ENCODE measurements around the gene SUPT6H. TPM values are rescaled to one million over a fixed set of nuclear protein-coding genes. Genes with fewer than 3 reads are reported as not detected.

SUPT6H gene
- total RNA-seq, 1 experiment from 2014 or later, result 25.1 TPM

DNA sequence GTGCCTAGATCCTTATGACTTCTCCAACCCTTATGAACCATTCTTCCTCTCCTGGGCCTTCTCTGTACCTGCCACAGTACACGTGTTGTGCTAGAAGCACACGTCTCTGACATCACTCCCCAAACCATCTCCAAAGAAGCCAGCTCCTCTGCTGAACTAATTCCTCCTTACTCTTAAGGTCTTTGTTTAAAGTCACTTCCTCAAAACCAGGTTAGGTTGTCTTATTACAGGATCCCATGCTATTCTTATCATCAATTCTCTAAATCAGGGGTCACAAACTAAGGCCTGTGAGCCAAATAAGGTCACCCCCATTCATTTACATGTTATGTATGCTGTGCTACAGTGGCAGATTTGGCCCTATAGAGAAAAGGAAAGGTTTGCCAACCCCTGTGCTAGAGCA is 4.0 kb downstream of the SUPT6H start:
- Histone ChIP-seq H3K27me3 (ENCODE audit: control insufficient read depth, insufficient read depth, low read length) (no peaks in the 10 kb centered on the region), H3K36me3 (replicated peaks; ENCODE audit: control insufficient read depth, insufficient read depth, low read length) (peaks cover 3% of the 10 kb centered on the region), H3K4me3 (ENCODE audit: insufficient read depth, low read depth, low read length) (no peak overlapping the region)
- no peak for DNase-seq

DNA sequence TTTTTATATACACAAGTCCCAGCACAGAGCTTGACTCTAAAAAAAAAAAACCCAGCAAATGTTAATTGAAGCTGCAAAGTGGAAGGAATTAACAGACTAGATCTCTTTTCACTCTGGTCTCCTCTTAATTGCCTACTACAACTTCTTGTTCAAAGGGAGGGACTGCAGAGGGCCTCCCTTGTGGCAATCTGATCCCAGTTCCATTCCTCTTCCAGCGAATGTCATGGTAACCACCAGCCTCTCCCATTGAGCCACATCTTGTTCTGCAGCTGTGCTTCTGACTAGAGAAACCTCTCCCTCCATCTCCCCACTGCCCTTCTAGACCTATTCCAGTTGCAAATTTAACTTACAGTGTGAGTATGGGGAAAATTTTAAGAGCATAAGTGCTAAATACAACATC is 5.9 kb downstream of the SUPT6H start:
- H3K36me3 ChIP-seq (replicated peaks; ENCODE audit: control insufficient read depth, insufficient read depth, low read length), result peaks cover 16% of the 10 kb centered on the region
- no peaks in the 10 kb centered on the region for H3K27me3 ChIP-seq (ENCODE audit: control insufficient read depth, insufficient read depth, low read length)
- DNase-seq, result no peak
- H3K4me3 ChIP-seq (ENCODE audit: insufficient read depth, low read depth, low read length), result no peak overlapping the region

DNA sequence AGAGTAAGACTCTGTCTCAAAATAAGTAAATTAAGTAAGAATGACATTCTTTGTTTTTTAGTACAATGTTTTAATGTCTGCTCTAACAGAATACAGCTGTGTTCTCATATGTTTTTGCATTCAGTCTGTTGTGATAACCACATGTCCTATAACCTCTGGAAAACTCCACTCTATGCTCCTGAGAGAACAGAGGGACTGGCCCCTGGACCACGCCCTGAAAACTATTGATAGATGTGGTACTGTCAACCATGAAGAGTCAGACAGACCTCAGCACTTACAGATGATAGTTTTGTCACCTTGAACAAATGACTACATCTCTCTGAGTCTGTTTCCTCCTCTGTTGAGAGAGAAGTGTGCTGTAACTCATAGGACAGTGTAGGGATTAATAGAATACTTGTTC is 7.9 kb downstream of the SUPT6H start:
- DNase-seq, result no peak
- H3K36me3 ChIP-seq (replicated peaks; ENCODE audit: control insufficient read depth, insufficient read depth, low read length), result peaks cover 30% of the 10 kb centered on the region

DNA sequence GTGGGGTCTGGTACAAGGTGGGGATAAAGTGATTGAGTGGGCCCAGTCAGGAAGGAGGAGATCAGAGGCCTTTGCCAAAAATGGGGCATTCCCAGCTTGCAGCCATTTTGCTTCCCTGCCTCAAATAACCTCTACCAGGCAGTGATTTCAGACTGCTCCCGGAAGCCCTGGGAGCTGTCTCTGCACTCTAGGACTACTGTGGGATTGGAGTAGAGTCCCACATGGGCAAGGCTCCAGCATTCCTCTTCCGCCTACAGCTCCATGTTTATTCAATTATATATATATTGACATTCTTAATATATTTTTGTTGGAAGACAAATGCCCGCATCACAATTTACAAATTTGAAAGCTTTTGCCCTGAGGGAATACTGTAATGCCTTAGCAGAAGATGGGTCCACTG is 13.5 kb downstream of the SUPT6H start:
- Histone ChIP-seq H3K4me3 (ENCODE audit: insufficient read depth, low read depth, low read length) (no peak overlapping the region), H3K36me3 (replicated peaks; ENCODE audit: control insufficient read depth, insufficient read depth, low read length) (peaks cover 54% of the 10 kb centered on the region), H3K27me3 (ENCODE audit: control insufficient read depth, insufficient read depth, low read length) (no peaks in the 10 kb centered on the region)
- DNase-seq, result no peak

More for the DNA sequence above, 7.9 kb downstream of the SUPT6H start:
- no peaks in the 10 kb centered on the region for H3K27me3 ChIP-seq (ENCODE audit: control insufficient read depth, insufficient read depth, low read length)
- no peak overlapping the region for H3K4me3 ChIP-seq (ENCODE audit: insufficient read depth, low read depth, low read length)

DNA sequence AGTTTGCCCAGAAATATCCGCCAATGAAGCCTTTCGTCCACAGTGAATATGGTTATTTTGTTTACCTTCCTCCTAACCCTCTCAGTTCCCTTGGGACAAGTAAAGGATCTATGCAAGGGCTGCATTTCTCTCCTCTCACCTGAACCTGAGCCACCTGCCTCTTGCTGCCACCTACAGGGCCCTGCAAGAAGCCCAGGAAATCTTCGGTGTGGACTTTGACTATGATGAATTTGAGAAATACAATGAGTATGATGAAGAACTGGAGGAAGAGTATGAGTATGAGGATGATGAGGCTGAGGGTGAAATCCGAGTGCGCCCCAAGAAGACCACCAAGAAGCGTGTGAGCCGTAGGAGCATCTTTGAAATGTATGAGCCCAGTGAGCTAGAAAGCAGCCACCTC is 14.0 kb downstream of the SUPT6H start:
- H3K27me3 ChIP-seq (ENCODE audit: control insufficient read depth, insufficient read depth, low read length), result no peaks in the 10 kb centered on the region
- no peak overlapping the region for H3K4me3 ChIP-seq (ENCODE audit: insufficient read depth, low read depth, low read length)
- H3K36me3 ChIP-seq (replicated peaks; ENCODE audit: control insufficient read depth, insufficient read depth, low read length), result peaks cover 55% of the 10 kb centered on the region
- peak; percentile 55 for DNase-seq

DNA sequence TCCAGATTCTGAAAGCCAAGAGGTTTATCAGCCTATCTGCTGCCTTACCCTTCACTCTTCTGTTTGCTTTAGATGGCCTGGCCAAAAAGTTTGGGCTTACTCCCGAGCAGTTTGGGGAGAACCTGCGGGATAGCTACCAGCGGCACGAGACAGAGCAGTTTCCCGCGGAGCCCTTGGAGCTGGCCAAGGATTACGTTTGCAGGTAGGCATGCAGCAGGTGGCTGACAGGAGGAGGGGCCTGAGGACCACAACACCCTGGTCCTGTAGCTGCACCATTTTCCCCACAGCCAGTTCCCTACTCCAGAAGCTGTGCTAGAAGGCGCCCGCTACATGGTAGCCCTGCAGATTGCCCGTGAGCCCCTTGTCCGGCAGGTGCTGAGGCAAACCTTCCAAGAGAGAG is 20.6 kb downstream of the SUPT6H start:
- no peak for DNase-seq
- H3K27me3 ChIP-seq (ENCODE audit: control insufficient read depth, insufficient read depth, low read length), result no peaks in the 10 kb centered on the region
- peaks cover 68% of the 10 kb centered on the region for H3K36me3 ChIP-seq (replicated peaks; ENCODE audit: control insufficient read depth, insufficient read depth, low read length)
- H3K4me3 ChIP-seq (ENCODE audit: insufficient read depth, low read depth, low read length), result no peak overlapping the region

DNA sequence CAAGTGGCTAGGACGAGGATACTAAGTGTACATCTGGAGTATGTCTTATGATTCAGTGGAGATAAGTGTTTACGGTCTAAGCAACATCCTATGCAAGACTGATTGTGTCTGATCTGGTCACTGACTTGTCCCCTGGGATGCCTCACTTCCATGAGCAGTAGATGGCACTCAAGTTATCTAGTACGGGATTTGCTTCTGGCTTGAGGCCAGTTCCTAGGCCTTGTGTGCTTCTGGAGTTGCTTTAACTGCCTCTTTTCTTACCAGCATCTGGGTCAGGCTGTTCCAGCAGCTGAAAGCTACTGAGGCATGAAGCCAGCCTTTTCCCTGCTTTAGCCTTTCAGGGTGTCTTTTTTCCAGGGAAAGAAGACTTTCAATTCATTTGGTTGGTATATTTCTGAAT is 23.0 kb downstream of the SUPT6H start:
- Histone ChIP-seq H3K4me3 (ENCODE audit: insufficient read depth, low read depth, low read length) (no peak overlapping the region), H3K36me3 (replicated peaks; ENCODE audit: control insufficient read depth, insufficient read depth, low read length) (peaks cover 74% of the 10 kb centered on the region), H3K27me3 (ENCODE audit: control insufficient read depth, insufficient read depth, low read length) (no peaks in the 10 kb centered on the region)
- DNase-seq, result no peak

DNA sequence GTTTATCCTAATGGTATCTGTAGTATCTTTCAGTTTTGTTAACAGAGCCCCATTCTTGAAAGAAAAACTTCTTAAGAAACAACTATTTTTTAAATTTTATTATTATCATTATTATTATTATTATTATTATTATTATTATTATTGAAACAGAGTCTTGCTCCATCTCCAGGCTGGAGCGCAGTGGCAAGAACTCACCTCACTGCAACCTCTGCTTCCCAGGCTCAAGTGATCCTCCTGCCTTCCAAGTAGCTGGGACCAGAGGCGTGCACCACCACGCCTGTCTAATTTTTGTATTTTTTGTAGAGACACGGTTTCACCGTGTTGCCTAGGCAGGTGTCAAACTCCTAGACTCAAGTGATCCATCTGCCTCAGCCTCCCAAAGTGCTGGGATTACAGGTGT is 23.4 kb downstream of the SUPT6H start:
- peaks cover 77% of the 10 kb centered on the region for H3K36me3 ChIP-seq (replicated peaks; ENCODE audit: control insufficient read depth, insufficient read depth, low read length)
- H3K27me3 ChIP-seq (ENCODE audit: control insufficient read depth, insufficient read depth, low read length), result no peaks in the 10 kb centered on the region
- no peak for DNase-seq
- no peak overlapping the region for H3K4me3 ChIP-seq (ENCODE audit: insufficient read depth, low read depth, low read length)

DNA sequence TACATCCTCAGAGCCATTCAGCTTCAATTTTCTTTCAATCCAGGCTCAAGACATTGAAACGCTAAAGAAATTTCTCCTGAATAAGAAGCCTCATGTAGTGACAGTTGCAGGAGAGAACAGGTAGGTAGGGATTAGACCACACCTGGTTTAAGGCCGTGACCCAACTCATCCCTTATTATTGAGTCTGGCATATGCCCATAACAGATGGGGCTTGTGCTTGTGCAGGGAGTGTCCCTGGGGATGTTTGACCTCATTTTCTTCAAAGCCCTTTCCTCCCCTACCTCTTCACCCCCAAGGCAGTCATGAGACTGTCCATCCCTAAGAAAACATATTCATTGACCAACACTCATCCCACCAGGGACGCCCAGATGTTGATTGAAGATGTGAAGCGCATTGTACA is 24.3 kb downstream of the SUPT6H start:
- H3K36me3 ChIP-seq (replicated peaks; ENCODE audit: control insufficient read depth, insufficient read depth, low read length), result peaks cover 78% of the 10 kb centered on the region
- DNase-seq, result no peak
- no peak overlapping the region for H3K4me3 ChIP-seq (ENCODE audit: insufficient read depth, low read depth, low read length)
- no peaks in the 10 kb centered on the region for H3K27me3 ChIP-seq (ENCODE audit: control insufficient read depth, insufficient read depth, low read length)

DNA sequence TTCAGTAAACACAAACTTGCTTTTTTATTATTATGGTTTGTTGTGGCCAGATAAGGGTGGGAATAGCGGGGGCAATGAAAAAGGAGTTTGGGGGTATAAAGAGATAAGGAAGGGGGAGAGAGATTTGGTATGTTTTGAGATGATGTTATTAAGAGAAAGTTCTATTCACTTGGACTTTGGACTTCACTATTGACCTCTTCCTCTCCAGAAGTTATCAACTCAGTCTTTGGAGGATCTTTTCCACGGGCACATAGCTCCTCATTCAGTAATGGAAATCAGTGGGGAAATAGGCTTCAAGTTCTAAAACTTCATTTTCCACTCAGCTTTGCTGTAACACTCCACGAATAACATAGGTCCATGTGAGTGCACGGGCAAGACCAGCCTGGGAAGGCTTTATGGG is 26.5 kb downstream of the SUPT6H start:
- no peak for DNase-seq
- Histone ChIP-seq H3K27me3 (ENCODE audit: control insufficient read depth, insufficient read depth, low read length) (no peaks in the 10 kb centered on the region), H3K4me3 (ENCODE audit: insufficient read depth, low read depth, low read length) (no peak overlapping the region), H3K36me3 (replicated peaks; ENCODE audit: control insufficient read depth, insufficient read depth, low read length) (peaks cover 59% of the 10 kb centered on the region)

DNA sequence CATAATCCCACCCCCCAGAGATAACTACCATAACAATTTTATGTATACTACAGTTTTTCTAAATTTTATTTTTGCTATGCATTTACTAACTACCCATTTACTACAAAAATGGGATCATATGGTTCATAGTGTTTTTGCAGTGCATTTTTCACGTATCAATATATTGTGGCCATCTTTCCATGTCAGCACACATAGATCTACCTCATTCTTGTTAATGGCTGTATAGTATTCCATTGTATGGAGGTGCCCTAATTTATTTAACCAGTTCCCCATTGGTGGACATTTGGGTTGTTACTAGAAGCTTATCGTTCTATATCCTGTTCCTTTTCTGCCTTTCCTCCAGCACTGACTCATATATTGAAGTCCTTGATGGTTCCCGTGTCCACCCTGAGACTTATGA is 27.0 kb downstream of the SUPT6H start:
- no peaks in the 10 kb centered on the region for H3K27me3 ChIP-seq (ENCODE audit: control insufficient read depth, insufficient read depth, low read length)
- DNase-seq, result no peak
- no peak overlapping the region for H3K4me3 ChIP-seq (ENCODE audit: insufficient read depth, low read depth, low read length)
- peaks cover 62% of the 10 kb centered on the region for H3K36me3 ChIP-seq (replicated peaks; ENCODE audit: control insufficient read depth, insufficient read depth, low read length)

DNA sequence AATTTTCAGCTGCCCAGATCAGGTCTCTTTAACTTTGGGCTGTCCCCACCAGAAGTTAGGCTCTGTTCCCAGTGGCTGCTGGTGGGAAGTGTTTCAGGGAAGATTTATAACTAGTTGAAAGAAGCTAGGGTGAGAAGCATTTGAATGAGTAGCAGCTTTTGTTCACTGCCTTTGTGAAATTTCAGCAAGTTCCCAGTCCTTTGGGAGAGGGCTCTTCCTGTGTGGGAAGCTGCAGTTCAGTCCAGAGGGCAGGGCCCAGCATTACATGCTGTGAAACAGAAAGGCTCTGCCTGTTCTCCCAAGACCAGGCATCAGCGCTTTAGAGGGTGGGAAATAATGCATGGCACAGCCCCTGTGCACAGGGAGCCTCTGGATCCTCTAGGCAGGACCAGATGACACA is 31.9 kb downstream of the SUPT6H start:
- Histone ChIP-seq H3K4me3 (ENCODE audit: insufficient read depth, low read depth, low read length) (no peak overlapping the region), H3K27me3 (ENCODE audit: control insufficient read depth, insufficient read depth, low read length) (no peaks in the 10 kb centered on the region), H3K36me3 (replicated peaks; ENCODE audit: control insufficient read depth, insufficient read depth, low read length) (peaks cover 59% of the 10 kb centered on the region)
- DNase-seq, result no peak

DNA sequence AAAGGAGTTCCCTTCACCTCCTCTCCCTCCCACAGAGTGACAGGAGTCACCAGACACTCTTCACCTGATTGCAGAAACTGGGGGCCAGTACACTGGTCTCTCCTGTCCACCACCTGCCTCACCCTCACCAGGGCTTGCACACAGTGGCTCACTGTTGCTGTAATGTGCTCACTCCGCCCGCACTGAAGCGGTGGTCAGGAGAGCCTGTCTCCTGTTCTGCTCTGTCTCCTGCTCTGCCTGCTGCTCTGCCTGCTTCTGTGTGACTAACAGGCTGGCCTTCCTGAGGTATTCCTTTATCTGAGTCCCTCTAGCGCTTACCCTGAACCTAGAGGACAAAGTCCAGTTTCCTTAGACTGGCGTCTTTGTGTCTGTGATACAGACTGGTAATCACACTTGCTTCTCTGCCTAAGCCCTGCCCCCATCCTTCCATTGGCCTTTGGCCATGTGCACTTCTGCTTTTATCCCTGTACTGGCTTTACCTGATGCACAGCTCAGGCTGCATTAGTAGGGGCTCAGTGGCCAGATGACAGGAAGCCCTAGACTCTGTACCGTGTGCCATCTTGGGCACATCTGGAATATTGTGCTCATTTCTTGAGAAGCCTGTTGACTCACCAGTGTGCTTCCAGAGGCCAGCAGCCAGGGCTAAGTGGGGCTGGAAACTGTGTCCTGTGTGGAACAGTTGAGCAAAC is 36.4 kb downstream of the SUPT6H start:
- DNase-seq, result no peak
- no peak overlapping the region for H3K4me3 ChIP-seq (ENCODE audit: insufficient read depth, low read depth, low read length)
- H3K36me3 ChIP-seq (replicated peaks; ENCODE audit: control insufficient read depth, insufficient read depth, low read length), result peaks cover 77% of the 10 kb centered on the region
- H3K27me3 ChIP-seq (ENCODE audit: control insufficient read depth, insufficient read depth, low read length), result no peaks in the 10 kb centered on the region

DNA sequence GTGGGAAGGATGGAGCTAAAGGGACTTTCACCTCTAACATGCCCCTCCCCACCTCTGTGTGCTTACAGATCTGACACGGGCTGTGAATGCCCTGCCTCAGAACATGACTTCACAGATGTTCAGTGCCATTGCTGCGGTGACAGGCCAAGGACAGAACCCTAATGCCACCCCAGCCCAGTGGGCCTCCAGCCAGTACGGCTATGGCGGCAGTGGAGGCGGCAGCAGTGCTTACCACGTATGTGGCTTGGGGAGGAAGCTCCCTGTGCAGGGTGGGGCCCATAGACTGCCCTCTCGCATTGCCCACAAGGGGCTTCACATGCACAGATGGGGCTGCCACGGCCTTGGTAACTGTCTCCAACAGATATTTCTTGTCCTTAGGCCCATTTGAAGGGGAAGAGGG is 38.3 kb downstream of the SUPT6H start:
- Histone ChIP-seq H3K36me3 (replicated peaks; ENCODE audit: control insufficient read depth, insufficient read depth, low read length) (peaks cover 65% of the 10 kb centered on the region), H3K27me3 (ENCODE audit: control insufficient read depth, insufficient read depth, low read length) (no peaks in the 10 kb centered on the region), H3K4me3 (ENCODE audit: insufficient read depth, low read depth, low read length) (no peak overlapping the region)
- DNase-seq, result no peak

DNA sequence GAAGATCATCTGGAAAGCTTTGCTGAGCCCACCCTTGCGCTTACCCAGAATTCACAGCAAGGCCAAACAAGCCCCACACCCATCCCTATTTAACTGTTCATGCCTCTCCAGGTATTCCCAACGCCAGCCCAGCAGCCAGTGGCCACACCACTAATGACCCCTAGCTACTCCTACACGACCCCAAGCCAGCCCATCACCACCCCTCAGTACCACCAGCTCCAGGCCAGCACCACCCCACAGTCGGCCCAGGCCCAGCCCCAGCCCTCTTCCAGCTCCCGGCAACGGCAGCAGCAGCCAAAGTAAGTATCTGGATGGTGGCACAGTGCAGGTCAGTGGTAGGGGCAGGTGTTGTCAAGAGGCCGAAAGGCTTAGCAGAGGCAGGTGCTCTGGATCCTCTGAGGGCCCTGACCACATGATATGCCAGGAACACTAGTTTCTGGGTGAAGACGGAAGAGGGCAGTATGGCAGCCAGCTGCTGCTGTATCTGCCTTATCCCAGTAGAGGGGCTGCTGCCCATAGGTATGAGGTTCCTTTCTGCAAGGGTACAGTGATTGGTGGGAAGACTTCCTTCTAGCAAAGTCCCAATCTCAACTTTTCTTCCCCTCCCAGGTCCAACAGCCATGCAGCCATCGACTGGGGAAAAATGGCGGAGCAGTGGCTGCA is 39.0 kb downstream of the SUPT6H start:
- peak; percentile 55 for DNase-seq
- Histone ChIP-seq H3K4me3 (ENCODE audit: insufficient read depth, low read depth, low read length) (no peak overlapping the region), H3K27me3 (ENCODE audit: control insufficient read depth, insufficient read depth, low read length) (no peaks in the 10 kb centered on the region), H3K36me3 (replicated peaks; ENCODE audit: control insufficient read depth, insufficient read depth, low read length) (peaks cover 61% of the 10 kb centered on the region)
